ENCODE measurements around the gene PRAMEF5.
"Not testable (repeated sequence)": the region's sequence is repeated elsewhere in the genome, so short reads cannot be mapped to it uniquely, and the experiment has no call there.

Gene PRAMEF5

GRCh38 chr1:13253898-13254297 is at the start of gene PRAMEF5:
PRAMEF5 (plus strand) TSS chr1:13254198; CDS start chr1:13259269, 5,071 bp downstream.
- DNase-seq (ENCODE audit: low spot score) = not testable (repeated sequence)

DNA sequence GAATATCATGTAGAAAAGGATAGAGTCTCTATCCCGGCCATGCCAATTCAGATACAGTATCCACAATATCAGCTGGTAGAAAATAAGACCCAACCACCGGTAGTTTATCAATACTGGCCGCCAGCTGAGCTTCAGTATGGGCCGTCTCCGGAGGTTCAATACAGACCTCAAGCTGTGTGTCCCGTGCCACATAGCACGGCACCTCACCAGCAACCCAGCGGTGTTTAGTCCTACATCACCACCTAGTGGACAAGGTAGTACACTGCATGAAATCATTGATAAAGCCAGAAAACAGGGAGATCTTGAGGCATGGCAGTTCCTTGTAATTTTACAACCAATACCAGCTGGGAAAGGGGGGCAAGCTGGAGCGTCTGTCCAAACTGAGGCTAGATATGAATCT is 45.3 kb upstream of the PRAMEF5 start:
- DNase-seq (ENCODE audit: low spot score) = not testable (repeated sequence)

- not testable (repeated sequence) for DNase-seq (ENCODE audit: low spot score)
These were observed 37.4 kb upstream of the PRAMEF5 start for GRCh38 chr1:13216619-13217018.

- DNase-seq (ENCODE audit: low spot score) = not testable (repeated sequence)
These were observed 34.8 kb upstream of the PRAMEF5 start for GRCh38 chr1:13219203-13219602.

- DNase-seq (ENCODE audit: low spot score) = not testable (repeated sequence)
These were observed 31.2 kb upstream of the PRAMEF5 start for GRCh38 chr1:13222788-13223187.

DNA sequence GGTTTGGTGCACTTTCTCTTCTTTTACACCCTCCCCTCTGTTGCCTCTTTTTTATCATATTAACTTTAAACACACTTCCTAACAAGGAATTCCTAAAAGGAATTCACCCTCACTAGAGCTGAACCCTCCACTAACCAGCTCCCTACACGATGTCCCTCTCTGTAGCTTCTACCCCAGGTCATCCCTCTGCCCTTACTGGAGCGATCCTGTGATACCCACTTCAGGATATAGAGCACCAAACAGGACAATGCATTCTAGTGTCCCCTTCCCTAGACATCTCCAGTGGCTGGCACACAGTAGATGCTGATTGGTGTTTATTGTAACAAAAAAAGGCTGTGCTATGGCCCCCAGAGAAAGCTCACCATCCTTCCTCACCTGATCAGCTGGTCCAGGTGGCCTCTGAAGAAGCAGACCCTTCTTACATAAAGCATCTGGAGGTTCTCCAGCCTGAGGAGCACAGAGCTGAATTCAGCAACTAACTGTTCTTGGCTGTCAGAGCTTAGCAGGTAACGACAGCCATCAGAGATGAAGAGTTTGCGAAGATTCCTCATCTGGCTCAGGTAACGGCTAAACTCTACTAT is 29.4 kb upstream of the PRAMEF5 start:
- DNase-seq (ENCODE audit: low spot score) = no peak

GRCh38 chr1:13225675-13226204 is 28.3 kb upstream of the PRAMEF5 start, which contains the start of gene PRAMEF18:
PRAMEF18 (minus strand) TSS chr1:13226154; CDS start chr1:13226106, 48 bp downstream.
- not testable (repeated sequence) for DNase-seq (ENCODE audit: low spot score)

DNA sequence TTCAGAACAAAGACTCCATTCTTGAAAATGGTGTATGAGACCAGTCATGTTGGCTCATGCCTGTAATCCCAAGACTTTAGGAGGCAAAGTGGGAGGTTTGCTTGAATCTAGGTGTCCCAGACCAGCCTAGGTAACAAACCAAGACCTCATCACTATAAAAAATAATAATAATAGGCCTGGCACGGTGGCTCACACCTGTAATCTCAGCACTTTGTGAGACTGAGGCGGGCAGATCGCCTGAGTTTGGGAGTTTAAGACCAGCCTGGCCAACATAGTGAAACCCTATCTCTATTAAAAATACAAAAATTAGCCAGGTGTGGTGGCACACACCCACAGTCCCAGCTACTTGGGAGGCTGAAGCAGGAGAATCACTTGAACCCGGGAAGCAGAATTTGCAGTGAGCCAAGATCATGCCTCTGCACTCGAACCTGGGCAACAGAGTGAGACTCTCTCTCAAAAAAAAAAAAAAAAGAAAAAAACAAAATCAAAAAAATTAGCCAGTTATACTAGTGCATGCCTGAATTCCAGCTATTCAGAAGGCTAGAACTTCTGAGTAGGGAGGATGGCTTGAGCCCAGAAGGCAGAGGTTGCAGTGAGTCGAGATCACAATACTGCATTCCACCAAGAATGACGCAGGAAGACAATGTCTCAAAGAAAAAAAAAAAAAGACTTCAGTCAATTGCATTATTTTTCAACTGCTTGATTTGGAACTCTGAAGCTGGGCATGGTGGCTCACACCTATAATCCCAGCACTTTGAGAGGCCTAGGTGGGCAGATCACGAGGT is 26.5 kb upstream of the PRAMEF5 start:
- not testable (repeated sequence) for DNase-seq (ENCODE audit: low spot score)

DNA sequence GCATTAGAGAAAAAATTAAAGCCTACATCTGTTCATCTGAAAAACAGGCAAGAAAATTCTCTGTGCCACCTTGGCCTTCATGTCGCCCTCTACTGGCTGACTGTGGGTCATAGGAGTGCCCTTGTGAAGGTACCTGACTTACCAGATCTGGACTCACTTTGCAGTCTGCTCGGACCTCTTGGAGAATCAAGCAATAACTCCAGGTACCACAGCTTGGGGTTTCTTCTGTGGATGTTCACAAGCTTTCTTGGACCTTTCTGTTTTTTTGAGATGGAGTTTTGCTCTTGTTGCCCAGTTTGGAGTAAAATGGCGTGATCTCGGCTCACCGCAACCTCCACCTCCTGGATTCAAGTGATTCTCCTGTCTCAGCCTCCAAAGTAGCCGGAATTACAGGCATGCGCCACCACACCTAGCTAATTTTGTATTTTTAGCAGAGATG is 25.6 kb upstream of the PRAMEF5 start:
- DNase-seq (ENCODE audit: low spot score) = no peak

- DNase-seq (ENCODE audit: low spot score) = not testable (repeated sequence)
These were observed 23.9 kb upstream of the PRAMEF5 start for GRCh38 chr1:13230096-13230495.

- not testable (repeated sequence) for DNase-seq (ENCODE audit: low spot score)
These were observed 23.4 kb upstream of the PRAMEF5 start for GRCh38 chr1:13230601-13231000.

- DNase-seq (ENCODE audit: low spot score) = not testable (repeated sequence)
These were observed 22.8 kb upstream of the PRAMEF5 start for GRCh38 chr1:13231061-13231750.

GRCh38 chr1:13232056-13232455 is 21.9 kb upstream of the PRAMEF5 start:
- not testable (repeated sequence) for DNase-seq (ENCODE audit: low spot score)

DNA sequence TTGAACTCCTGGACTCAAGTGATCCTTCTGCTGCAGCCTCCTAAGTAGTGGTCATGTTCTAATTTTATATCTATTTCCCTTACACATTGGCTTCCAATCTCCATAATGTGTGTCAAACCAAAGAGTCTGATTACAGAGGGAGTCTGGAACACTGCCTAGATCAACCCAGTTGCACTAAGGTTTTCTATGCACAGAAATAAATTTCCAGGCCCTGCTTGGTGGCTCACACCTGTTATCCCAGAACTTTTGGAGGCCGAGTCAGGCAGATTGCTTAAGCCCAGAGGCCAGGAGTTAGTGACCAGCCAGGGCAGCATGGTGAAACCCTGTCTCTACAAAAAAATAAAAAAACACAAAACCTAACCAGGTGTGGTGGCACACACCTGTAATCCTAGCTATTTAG is 19.9 kb upstream of the PRAMEF5 start:
- not testable (repeated sequence) for DNase-seq (ENCODE audit: low spot score)

DNA sequence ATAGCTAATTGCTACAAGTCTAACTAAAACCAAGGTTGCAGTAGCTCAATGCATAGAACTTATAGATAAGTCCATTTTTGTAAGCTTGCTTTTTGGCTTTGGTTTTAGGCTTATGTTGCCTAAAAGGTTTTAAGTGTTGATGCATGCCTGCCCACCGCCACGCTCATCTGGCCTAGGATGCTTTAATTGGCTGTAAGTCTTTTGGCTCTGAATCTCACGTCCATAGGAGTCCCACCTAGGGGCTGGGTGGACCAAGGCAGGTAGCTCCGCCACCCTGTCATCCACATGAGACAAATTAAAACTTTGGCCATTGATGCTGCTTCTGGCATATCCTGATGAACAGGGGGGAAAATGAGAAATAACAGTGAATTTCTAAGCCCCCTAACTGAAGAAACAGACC is 16.4 kb upstream of the PRAMEF5 start:
- DNase-seq (ENCODE audit: low spot score) = not testable (repeated sequence)

GRCh38 chr1:13239633-13240032 is 14.4 kb upstream of the PRAMEF5 start:
- DNase-seq (ENCODE audit: low spot score) = not testable (repeated sequence)

GRCh38 chr1:13243536-13244263 is 10.3 kb upstream of the PRAMEF5 start:
- not testable (repeated sequence) for DNase-seq (ENCODE audit: low spot score)

- not testable (repeated sequence) for DNase-seq (ENCODE audit: low spot score)
These were observed 8.0 kb upstream of the PRAMEF5 start for GRCh38 chr1:13245841-13246553.

DNA sequence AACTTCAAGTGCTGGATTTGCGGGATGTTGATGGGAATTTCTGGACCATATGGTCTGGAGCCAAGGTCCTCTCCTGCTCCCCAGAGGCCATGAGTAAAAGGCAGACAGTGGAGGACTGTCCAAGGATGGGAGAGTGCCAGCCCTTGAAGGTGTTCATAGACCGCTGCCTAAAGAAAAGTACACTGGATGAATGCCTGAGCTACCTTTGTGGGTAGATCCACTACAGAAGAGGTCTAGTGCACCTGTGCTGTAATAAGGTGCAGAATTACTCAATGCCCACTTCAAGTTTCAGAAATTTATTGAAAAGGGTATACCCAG is 7.5 kb upstream of the PRAMEF5 start:
- DNase-seq (ENCODE audit: low spot score) = not testable (repeated sequence)

DNA sequence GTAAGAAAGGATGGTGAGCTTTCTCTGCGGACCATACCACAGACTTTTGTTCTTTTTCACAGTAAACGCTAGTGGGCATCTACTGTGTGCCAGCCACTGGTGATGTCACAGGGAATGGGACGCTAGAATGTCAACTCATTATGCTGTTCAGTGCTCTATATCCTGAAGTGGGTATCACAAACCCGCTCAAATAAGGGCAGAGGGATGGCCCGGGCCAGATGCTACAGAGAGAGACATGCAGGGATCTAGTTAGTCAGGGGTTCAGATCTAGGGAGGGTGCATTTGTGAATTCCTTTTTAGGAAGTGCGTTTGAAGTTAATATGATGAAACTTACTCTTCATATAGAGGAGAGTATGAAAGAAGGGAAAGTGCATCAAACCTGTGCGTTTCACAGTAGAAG is 6.9 kb upstream of the PRAMEF5 start:
- not testable (repeated sequence) for DNase-seq (ENCODE audit: low spot score)

- not testable (repeated sequence) for DNase-seq (ENCODE audit: low spot score)
These were observed 11.1 kb downstream of the PRAMEF5 start for GRCh38 chr1:13265124-13265523.
